DND-41 (cell line): ENCODE measurements around the gene PHLDB3.

Experiments used
- EZH2 ChIP-seq: IDR thresholded peaks from 3 replicates; pipeline ENCODE4 v1.6.1; 2012; ENCODE audit warnings: borderline replicate concordance, low read depth, mild to moderate bottlenecking, moderate library complexity, low read length, inconsistent platforms; ENCODE audit not compliant: severe bottlenecking
- TF ChIP-seq, protein P1 (sequence below): IDR thresholded peaks from 2 replicates; pipeline ENCODE4 v1.5.1; 2012; ENCODE audit warnings: borderline replicate concordance, low read length, moderate library complexity, mild to moderate bottlenecking; ENCODE audit not compliant: poor library complexity, severe bottlenecking; ENCODE audit errors: extremely low read depth

DNA sequence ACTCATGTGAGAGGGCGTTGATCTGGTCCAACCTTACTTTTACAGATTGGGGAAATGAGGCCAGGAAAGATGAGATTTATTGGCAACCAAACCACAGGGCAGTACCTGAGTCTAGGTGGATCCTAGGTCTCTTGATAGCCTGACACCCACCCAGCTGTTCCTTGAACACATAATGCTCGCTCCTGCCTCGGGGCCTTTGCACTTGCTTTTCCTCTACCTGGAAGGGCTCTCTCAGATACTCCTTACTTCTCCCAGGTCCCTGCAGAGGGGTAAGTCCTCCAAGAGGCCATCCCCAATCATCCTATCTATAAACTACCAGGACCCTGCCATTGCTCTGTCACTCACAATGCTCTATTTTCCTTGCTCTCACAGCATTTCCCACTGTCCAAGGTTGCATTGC is 35.8 kb upstream of the PHLDB3 start:
- TF ChIP-seq, protein P1, sequence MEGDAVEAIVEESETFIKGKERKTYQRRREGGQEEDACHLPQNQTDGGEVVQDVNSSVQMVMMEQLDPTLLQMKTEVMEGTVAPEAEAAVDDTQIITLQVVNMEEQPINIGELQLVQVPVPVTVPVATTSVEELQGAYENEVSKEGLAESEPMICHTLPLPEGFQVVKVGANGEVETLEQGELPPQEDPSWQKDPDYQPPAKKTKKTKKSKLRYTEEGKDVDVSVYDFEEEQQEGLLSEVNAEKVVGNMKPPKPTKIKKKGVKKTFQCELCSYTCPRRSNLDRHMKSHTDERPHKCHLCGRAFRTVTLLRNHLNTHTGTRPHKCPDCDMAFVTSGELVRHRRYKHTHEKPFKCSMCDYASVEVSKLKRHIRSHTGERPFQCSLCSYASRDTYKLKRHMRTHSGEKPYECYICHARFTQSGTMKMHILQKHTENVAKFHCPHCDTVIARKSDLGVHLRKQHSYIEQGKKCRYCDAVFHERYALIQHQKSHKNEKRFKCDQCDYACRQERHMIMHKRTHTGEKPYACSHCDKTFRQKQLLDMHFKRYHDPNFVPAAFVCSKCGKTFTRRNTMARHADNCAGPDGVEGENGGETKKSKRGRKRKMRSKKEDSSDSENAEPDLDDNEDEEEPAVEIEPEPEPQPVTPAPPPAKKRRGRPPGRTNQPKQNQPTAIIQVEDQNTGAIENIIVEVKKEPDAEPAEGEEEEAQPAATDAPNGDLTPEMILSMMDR, result no peak
- no peak for TF ChIP-seq EZH2
